ENCODE measurements around the gene HBG2.

Gene HBG2

DNA sequence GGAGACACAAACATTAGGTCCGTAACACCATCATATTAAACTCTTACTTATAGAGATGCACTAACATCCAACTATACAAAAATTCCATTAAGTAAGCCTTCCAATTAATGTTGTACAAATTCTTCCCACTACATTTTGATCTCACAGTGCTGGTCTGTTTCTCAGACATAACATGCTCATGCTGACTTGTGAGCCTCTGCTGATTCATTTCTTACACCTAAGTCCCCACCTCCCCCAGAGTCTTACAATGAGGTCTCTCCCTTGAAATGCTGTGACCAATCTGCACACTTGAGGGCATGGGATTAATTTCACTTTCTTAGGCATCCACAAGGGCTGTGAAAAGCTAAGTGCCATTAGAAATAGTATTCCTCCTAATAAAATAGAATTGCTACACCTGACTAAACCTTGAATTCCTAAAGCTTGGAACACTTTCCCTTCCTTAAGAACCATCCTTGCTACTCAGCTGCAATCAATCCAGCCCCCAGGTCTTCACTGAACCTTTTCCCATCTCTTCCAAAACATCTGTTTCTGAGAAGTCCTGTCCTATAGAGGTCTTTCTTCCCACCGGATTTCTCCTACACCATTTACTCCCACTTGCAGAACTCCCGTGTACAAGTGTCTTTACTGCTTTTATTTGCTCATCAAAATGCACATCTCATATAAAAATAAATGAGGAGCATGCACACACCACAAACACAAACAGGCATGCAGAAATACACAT, 6.9 kb downstream of the HBG2 start:
- DNase-seq: no peak

DNA sequence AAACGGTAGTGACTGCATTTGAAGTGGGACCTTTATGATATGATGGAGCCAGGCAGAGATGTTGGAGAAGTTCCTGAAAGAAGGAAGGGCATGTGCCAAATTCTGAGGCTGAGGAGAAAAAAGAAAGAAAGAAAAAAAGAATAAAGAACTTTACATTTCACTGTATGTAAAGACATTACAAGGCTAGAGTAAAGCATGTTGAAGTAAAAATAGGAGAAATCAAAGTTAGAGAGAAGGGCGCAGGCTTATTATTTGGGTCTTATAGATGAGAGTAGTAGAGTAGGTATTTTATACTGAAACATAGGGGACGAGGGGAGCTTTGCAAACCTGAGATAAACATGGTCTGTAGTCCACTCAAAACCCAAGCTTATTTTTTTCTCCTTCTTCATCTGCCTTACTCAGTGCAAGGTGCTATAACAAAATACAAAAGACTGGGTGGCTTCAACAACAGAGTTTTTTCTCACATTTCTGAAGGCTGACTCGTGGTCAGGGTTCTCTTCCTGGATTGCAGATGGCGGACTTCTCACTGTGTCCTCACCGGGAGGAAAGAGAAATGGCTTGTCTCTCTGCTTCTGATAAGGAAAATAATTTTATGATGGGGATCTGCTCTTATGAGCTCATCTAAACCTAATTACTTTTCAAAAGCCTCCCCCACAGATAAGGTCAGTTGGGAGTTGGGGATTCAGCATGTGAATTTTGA, 7.7 kb downstream of the HBG2 start:
- DNase-seq: no peak

DNA sequence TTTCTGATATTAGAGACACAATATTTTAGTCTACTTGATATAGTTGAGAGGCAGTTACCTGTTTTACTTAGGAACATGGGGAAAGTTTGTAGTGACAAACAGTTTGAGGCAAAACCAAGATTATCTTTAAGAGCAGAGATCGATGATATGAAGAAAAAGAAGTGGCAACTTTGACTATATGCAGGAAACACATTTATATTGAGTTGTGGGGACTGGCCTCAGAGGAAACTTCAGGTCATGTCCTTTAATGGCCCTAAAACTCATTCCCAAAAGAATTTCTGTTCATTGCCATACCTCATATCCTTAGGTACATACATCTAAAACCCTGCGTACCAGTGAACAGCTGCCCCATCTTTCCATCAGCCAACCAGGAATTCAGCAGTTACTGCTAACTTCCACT, 9.4 kb downstream of the HBG2 start:
- DNase-seq: no peak

DNA sequence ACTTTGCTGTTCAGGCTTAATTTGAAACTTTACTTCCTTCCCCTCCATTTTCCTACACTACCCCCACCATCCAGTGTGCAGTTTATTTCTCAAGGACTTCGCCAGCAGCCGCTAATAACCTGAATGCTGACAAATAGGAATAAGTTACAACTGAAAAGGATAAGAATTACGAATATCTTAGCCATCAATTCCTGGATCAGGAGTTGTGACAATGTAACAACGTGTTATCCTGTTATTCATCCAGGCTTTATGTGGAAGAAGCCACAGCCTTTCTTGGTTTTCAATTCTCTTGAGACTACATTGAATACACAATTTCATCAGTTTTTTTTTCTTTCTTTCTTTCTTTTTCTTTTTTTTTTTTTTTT, 10.8 kb downstream of the HBG2 start:
- no peak for DNase-seq

DNA sequence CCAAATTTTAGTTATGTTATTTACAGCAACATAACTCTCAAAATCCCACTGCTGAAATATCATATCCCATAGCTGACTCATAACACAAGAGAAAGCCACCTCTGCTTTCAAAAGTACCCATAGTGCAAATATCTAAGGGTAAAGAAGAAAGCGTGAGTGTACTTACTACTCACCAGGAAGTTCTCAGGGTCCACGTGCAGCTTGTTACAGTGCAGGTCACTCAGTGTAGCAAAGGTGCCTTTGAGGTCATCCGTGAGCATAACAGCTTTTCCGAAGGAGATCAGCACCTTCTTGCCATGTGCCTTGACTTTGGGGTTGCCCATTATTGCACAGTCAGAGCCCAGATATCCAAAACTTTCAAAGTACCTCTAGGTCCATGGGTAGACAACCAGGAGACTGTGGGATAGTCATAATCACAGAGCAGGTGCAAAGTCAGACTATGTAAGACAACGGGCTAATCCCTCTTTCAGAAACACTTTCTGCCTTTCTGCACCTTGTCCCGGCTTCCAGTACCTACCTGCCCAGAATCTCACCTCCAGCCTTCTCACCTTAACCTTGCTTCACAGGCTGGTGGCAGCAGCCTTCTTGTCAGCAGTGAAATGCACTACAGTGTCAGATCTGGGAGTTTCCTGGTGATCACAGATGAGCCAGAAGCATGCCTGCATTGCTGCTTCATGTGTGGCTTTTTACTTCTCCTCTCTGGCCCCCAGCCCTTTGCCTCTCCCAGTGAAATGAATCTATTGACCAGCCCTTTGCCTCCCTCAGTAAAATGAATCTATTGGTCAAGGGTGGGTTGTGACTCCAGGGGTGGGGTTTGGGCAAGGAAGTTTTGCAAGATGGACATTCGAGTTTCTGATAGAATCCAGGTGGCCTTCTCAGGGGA, 11.4 kb downstream of the HBG2 start:
- DNase-seq: no peak

DNA sequence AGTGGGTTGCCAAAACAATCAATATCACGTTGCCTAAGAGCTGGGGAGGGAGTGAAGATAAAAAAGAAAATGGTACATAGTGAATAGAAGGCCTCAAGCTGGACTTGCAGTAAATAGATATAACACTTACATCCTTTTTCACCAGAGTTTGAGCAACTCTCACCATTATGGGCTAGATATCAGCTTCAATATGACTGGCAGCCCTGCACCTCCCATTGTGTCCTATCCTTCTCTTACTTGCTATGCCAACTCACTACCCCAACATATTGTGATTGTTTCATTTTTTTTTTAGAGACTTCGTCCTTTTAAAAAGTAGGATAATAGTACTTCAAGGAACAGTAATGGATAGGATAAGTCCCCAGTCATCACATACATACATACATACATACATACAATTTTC, 12.4 kb downstream of the HBG2 start:
- no peak for DNase-seq

DNA sequence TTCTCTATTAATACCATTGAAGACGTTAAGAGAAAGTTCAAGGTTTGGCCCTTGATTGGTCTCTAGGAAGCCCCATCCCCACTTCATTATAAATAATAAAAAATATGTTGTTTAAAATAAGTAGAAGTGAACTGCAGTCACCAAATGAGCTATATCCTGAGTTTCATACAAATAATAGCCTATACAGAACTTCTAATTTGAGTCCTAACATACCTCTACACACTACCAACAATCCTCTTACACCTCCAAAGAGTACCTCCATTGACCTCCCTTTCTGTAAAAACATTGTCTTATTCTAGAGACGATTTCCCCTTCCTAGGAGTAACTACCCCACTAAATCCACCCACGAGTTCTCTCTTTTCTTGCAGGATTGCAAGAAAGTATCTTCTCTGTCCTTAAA, 13.1 kb downstream of the HBG2 start:
- DNase-seq: no peak

DNA sequence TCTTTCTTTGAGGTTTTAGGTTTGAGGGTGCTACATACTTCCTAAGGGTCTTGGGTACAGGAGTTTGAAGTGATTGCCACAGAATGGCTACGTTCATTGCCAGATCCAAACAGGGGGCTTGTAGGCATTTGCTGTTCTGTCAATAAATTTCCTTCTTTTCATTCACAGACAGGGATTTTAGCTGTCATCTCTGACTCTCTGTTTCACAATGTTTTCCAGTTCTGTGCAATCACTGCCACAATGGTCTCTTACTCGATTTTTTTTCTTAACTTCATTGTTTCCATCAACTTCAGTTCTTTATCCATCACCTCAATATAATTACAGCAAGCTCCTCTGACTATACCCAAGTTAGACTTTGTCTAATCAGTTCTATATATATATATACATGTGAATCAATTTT, 14.1 kb downstream of the HBG2 start:
- no peak for DNase-seq

DNA sequence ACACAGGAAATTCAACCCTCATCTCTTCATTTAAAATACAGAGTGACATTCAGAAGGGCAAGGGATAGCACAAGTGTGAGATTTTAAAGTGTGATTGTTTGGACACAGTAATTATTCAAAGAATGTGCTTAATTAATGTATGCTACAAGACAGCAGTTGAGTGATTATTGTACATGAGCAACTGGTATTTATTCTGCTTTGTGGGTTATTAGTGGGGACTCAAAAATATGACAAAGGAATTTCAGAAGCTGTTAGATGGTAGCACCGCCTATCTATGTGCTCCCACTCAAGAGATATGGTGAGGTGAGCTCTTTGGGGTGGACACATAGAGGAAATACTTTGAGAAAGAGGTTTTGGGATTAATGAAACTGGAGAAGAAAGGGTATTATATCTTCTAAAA, 14.5 kb downstream of the HBG2 start:
- DNase-seq: no peak

DNA sequence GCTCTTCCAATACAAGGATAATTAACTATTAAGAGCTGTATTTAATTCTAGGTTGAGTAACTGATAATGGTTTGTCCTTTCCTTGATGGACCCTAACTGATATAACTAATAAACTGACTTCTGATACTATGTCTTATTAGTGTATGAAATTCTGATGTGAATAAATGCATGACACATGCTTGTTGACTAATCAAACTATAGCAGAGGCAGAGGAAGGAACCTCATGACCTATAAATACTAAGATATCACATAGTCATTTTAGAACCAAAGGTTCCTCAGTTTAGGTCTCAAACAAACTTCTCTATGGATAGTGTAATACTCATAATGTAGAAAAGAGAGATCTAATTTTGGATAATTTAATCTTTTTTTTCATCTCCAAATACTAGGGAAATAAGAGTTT, 15.5 kb downstream of the HBG2 start:
- DNase-seq: no peak

DNA sequence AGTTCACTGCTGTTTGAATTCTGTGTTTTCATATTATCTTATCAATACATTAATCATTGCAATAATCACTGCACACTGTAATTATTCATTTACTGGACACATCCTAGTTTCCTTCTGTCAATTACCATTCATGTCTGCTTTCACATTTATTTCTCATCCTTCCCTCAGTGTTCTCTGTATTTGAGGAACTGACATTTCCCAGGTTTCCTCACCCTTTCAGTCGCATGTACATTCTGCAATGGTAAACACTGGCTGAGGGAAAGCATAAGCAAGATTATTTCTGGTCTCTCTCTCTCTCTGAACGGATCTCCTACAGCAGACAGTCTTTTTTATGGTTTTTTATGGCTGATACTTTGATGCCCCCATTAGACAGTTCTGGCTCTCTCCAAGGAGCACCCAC, 16.1 kb downstream of the HBG2 start:
- DNase-seq: no peak

DNA sequence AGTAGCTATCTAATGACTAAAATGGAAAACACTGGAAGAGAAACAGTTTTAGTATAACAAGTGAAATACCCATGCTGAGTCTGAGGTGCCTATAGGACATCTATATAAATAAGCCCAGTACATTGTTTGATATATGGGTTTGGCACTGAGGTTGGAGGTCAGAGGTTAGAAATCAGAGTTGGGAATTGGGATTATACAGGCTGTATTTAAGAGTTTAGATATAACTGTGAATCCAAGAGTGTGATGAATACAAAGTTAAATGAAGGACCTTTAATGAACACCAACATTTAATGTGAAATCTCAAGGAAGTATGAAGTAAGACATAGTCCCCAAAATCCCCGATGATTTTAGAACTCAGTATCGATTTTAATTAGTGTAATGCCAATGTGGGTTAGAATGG, 17.2 kb downstream of the HBG2 start:
- DNase-seq: no peak

DNA sequence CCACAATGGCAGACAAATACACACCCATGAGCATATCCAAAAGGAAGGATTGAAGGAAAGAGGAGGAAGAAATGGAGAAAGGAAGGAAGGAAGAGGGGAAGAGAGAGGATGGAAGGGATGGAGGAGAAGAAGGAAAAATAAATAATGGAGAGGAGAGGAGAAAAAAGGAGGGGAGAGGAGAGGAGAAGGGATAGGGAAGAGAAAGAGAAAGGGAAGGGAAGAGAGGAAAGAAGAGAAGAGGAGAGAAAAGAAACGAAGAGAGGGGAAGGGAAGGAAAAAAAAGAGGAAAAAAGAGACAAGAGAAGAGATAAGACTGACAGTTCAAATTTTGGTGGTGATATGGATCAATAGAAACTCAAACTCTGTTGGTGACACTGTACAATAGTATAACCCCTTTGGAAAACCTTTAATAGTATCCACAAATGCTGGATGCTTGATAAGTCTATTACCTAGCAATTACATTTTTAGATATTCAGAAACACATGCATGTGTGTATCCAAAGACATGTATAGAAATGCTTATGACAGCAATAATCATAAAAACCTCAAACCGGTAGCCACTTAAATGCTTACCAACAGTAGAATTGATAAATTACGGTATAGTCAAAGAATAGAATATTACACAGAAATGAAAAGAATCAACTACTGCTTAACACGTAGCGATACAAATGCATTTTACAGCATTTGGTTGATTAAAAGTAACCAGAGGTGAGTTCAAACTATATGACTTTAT, 19.1 kb downstream of the HBG2 start:
- DNase-seq: no peak

DNA sequence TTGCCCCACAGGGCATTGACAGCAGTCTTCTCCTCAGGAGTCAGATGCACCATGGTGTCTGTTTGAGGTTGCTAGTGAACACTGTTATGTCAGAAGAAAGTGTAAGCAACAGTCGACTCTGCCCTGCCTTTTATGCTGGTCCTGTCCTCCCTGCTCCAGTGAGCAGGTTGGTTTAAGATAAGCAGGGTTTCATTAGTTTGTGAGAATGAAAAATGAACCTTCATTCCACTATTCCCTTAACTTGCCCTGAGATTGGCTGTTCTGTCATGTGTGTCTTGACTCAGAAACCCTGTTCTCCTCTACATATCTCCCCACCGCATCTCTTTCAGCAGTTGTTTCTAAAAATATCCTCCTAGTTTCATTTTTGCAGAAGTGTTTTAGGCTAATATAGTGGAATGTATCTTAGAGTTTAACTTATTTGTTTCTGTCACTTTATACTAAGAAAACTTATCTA, 20.2 kb downstream of the HBG2 start, which contains the start of gene HBD:
HBD (minus strand) TSS at position 103 of the 454 bp plus-strand sequence; CDS start at position 53, 50 bp downstream.
- DNase-seq: no peak

DNA sequence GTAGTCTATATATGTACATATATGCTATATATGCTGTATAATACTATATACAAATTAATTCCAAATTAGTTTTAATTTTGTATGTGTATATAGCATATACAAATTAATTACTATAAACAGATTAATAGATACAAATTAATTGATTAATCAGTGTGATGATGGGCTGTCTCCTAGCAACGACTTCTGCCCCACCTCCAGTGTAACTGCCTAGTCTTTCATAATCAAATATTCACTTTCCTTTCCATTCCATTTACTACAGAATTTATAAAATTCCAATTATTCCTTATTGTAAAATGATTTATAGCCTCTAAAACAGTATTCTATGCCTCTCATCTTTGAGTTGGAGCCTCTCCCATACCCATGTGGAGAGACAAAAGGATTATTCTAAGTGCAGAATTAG, 21.3 kb downstream of the HBG2 start:
- DNase-seq: no peak

DNA sequence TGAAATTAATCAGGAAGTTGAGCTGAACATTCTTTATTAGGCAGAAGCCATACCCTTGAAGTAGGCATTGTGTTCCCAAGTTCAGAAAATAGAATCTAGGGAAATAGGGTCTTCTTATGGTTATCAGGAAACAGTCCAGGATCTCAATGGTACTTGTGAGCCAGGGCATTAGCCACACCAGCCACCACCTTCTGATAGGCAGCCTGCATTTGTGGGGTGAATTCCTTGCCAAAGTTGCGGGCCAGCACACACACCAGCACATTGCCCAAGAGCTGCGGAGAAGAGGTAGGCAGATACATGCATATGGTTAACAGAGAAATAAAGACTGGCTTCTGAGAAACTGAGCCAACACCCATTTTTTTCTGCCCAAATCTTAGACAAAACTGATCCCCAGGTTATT, 21.8 kb downstream of the HBG2 start:
- no peak for DNase-seq

DNA sequence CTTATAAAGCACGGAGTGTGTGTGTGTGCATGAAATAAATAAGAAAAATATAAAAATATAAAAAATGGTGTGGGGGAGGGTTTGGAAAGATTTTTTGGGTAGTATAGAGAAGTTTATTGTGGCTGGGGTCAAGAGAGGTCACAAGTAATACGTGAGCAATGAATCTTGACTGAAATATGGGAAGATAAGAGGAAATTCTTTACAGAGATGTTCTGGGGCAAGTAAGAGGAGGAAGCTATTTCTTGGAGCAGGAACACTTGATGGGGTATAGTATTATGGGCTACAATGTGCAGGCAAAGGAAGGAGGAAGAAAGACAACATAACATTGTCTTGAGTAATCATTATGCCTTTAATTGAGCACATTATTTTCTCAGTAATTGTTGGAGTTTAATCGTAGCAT, 22.4 kb downstream of the HBG2 start:
- DNase-seq: no peak

DNA sequence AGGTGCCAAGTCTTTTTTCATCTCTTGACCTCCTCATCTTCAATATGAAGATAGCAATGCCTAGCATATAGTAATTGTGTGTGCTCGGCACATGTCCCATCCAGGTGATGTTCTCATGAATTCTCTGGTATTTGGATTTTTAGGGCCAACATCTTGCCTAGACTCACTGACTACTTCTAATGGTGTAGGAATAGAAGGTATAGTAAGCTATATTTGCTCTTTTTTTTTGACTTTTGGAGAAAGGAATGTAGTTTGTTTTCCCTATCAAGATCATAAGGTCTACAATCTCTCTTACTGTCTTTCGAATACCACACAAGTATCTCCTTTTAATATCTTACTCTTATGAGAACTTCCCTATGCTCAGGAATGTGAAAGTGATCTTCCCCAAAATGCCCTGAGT, 23.5 kb downstream of the HBG2 start:
- no peak for DNase-seq

DNA sequence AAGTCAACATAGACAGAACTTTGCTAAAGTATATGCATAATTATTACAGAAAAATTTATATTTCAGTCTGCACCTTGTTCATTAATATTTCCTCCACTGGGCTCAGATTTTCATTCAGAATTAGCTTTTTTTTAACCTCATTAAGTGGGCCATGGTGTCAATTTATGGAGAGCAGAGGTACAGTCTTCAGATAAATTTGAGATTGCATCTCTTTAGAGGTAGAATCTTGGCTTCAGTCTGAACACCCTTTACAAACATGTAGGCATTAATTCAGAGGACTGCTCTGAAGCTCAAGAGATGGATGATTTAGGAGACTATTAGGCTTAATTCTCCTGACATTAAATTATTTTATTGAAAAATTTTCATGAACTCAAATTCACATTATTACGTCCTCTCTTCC, 24.3 kb downstream of the HBG2 start:
- DNase-seq: no peak

DNA sequence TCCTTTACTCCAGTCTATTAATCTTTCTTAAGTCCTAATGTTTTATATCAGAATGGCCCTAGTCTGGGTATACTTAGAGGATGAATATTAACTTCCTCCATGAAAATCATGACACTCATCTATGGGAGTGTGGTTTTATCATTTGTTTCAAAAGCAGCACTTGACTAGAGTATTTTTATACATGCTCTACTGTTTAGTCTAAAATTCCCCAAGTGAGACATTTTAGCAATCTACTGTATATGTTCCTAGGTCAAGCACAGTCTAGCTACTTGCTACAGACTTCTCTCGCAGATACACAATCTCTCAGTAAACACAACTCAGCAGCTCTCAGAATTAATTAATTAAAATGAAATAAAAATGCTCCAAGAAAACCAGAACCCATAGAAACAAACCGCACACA, 24.8 kb downstream of the HBG2 start:
- DNase-seq: no peak

DNA sequence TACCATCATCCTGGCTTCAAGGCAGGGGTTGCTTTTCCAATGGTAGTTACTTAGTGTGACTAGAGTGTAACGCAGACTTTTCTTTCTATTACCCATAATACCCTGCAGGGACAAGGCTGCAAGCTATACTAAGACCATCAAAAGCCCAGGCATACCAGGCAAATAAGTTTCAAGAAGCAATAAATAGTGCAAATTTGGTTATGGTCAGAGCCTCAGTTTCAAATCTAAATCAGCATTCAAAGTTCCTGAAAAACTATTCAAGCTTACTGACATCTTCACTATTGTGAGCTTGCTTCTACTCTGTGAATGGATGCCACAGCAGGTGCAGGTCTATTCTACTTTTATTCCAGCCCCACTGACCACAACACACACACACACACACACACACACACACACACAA, 25.2 kb downstream of the HBG2 start:
- no peak for DNase-seq

DNA sequence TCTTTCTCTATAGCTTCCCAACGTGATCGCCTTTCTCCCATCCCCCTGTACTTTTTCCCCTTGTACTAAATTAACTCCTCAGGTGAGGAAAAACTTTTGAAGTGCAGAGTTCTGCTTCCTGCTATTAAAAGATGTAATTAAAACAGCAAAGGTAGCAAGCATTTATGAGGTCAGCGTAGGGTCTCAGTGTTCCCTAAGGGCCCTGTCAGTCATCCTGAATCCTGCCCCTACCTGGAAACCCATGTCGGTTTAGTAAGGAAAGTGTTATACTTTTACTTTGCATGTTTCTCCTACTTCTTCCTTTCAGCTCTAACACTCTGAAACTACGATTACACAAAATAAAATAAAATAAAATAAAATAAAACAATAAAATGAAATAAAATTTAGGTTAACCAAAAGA, 26.5 kb downstream of the HBG2 start:
- DNase-seq: no peak

DNA sequence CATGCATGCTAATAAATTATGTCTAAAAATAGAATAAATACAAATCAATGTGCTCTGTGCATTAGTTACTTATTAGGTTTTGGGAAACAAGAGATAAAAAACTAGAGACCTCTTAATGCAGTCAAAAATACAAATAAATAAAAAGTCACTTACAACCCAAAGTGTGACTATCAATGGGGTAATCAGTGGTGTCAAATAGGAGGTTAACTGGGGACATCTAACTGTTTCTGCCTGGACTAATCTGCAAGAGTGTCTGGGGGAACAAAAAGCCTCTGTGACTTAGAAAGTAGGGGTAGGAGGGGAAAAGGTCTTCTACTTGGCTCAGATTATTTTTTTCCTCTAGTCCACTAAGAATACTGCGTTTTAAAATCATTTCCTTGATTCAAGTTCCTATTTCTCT, 26.9 kb downstream of the HBG2 start:
- DNase-seq: no peak
